GM12878 (cell line): ENCODE results near the gene EFCAB8. TPM values are rescaled to one million over a fixed set of nuclear protein-coding genes. Genes with fewer than 3 reads are reported as not detected.

Experiments used
- ATAC-seq: fragments of 200-7000 bp; cut with Tn5 transposase; 3 replicates; pipeline ENCODE4 v1.9.1; 2020; ENCODE audit warnings: mild to moderate bottlenecking, moderate library complexity
- BruUV-seq: library from RNA; stranded (reverse); fragments of 400-500 nt; replicated peaks from 2 replicates; lab custom pipeline; 2021; lab: Mats Ljungman, UMichigan
- CTCF ChIA-PET: fragments of 300-600 bp; sonication (Branson Sonifier 250); formaldehyde crosslinking; extraction: SDS; loops from one replicate; lab custom pipeline; 2021; ENCODE audit warnings: inconsistent platforms; lab: Yijun Ruan, JAX
- POLR2A ChIA-PET: fragments of 350-600 bp; formaldehyde crosslinking; extraction: SDS; loops from one replicate; lab custom pipeline; 2021; ENCODE audit warnings: inconsistent platforms; lab: Charles Lee
- RAD21 ChIA-PET: fragments of 300-600 bp; sonication (Branson Sonifier 250); formaldehyde crosslinking; loops from one replicate; lab custom pipeline; 2023; ENCODE audit warnings: antibody characterized with exemption; ENCODE audit not compliant: unreplicated experiment; lab: Charles Lee
- SMC1A ChIA-PET: fragments of 300-600 bp; sonication (Branson Sonifier 250); formaldehyde crosslinking; loops from one replicate; lab custom pipeline; 2023; ENCODE audit not compliant: unreplicated experiment, uncharacterized antibody; lab: Charles Lee
- DNase-seq: peaks from one replicate; pipeline ENCODE4 v3.0.0-alpha.2; 2011; ENCODE audit warnings: low read depth, low spot score
- FAIRE-seq: peaks from 3 replicates; lab custom pipeline; 2011; peaks lifted over from hg19 to GRCh38; lab: Jason Lieb, UNC
- H2AFZ ChIP-seq: 2 replicates; pipeline ENCODE4 v1.6.0; 2011; ENCODE audit warnings: low read depth, low read length, control low read depth; ENCODE audit not compliant: control insufficient read depth
- H3K27ac ChIP-seq: 2 replicates; pipeline ENCODE4 v1.5.1; 2011; ENCODE audit warnings: control low read depth; ENCODE audit not compliant: control insufficient read depth, insufficient read depth
- H3K27me3 ChIP-seq, 2 experiments: replicated peaks in 1 of 2; 2 replicates each; pipeline versions ENCODE4 v1.6.0 to v1.6.1; 2011; ENCODE audit warnings: low read length in 1 of 2; ENCODE audit not compliant: control insufficient read depth in 2 of 2, insufficient read depth in 2 of 2
- H3K36me3 ChIP-seq, 2 experiments: 2 replicates each; pipeline ENCODE4 v1.5.1; 2011; ENCODE audit warnings: low read length in 1 of 2; ENCODE audit not compliant: control insufficient read depth in 2 of 2, insufficient read depth in 2 of 2
- H3K4me1 ChIP-seq: 2 replicates; pipeline ENCODE4 v1.6.1; 2011; ENCODE audit warnings: mild to moderate bottlenecking, low read length, moderate library complexity, mixed read lengths; ENCODE audit not compliant: control insufficient read depth, insufficient read depth
- H3K4me2 ChIP-seq: 2 replicates; pipeline ENCODE4 v1.6.0; 2011; ENCODE audit warnings: control low read depth; ENCODE audit not compliant: control insufficient read depth, insufficient read depth
- H3K4me3 ChIP-seq: fragments of 200-600 bp; sonication (generic); 2 replicates; pipeline ENCODE4 v1.5.1; 2016
- H3K79me2 ChIP-seq: 2 replicates; pipeline ENCODE4 v1.6.0; 2011; ENCODE audit warnings: low read length; ENCODE audit not compliant: control insufficient read depth, insufficient read depth
- H3K9ac ChIP-seq: 2 replicates; pipeline ENCODE4 v1.8.0; 2011; ENCODE audit warnings: low read length, control low read depth, mixed read lengths; ENCODE audit not compliant: control insufficient read depth, insufficient read depth
- H3K9me3 ChIP-seq: replicated peaks from 3 replicates; pipeline ENCODE4 v1.5.1; 2011; ENCODE audit warnings: mild to moderate bottlenecking, low read length; ENCODE audit not compliant: control insufficient read depth, insufficient read depth
- H4K20me1 ChIP-seq: 2 replicates; pipeline ENCODE4 v1.6.0; 2011; ENCODE audit not compliant: control insufficient read depth, insufficient read depth
- BACH1 ChIP-seq: fragments of 450-650 bp; IDR thresholded peaks from 2 replicates; pipeline ENCODE4 v1.6.1; 2017; ENCODE audit warnings: mild to moderate bottlenecking, borderline replicate concordance
- CBX3 ChIP-seq: fragments of 200-600 bp; sonication (generic); IDR thresholded peaks from 2 replicates; pipeline ENCODE4 v1.6.1; 2016; ENCODE audit warnings: low read depth, borderline replicate concordance
- CBX5 ChIP-seq: sonication (generic); IDR thresholded peaks from 2 replicates; pipeline ENCODE4 v1.6.1; 2016; ENCODE audit warnings: low read depth, moderate library complexity, mild to moderate bottlenecking, inconsistent platforms
- CEBPB ChIP-seq, 2 experiments: fragments of 150-350 bp in 1 of 2; IDR thresholded peaks; 2 replicates each; pipeline ENCODE4 v1.6.1; 2012 to 2014; ENCODE audit warnings: low read depth in 2 of 2, low read length in 2 of 2, borderline replicate concordance in 1 of 2, inconsistent platforms in 1 of 2
- EED ChIP-seq: sonication (generic); IDR thresholded peaks from 2 replicates; pipeline ENCODE4 v1.6.1; 2016; ENCODE audit warnings: antibody characterized with exemption, low read depth
- EP300 ChIP-seq, 2 experiments: fragments of 150-350 bp in 1 of 2; IDR thresholded peaks; 2 replicates each; pipeline ENCODE4 v1.6.1; 2011 to 2012; ENCODE audit warnings: low read depth in 2 of 2, low read length in 2 of 2, borderline replicate concordance in 1 of 2, improper control_type of control experiment in 1 of 2, inconsistent platforms in 1 of 2; ENCODE audit not compliant: control insufficient read depth in 1 of 2
- HSF1 ChIP-seq: fragments of 150-350 bp; IDR thresholded peaks from 2 replicates; pipeline ENCODE4 v1.6.1; 2014; ENCODE audit warnings: mild to moderate bottlenecking, low read depth, low read length
- IKZF2 ChIP-seq, 2 experiments: fragments of 450-650 bp; IDR thresholded peaks; 2 replicates each; pipeline ENCODE4 v1.6.1; 2017; ENCODE audit warnings: mild to moderate bottlenecking in 2 of 2, moderate library complexity in 2 of 2
- IRF4 ChIP-seq: IDR thresholded peaks from 2 replicates; pipeline ENCODE4 v1.6.1; 2011; ENCODE audit warnings: low read depth, low read length
- NBN ChIP-seq: fragments of 450-650 bp; IDR thresholded peaks from 2 replicates; pipeline ENCODE4 v1.6.1; 2016
- POLR2AphosphoS5 ChIP-seq: IDR thresholded peaks from 2 replicates; pipeline ENCODE4 v1.6.1; 2011; ENCODE audit warnings: mild to moderate bottlenecking, low read length, inconsistent platforms
- STAT3 ChIP-seq: IDR thresholded peaks from 2 replicates; pipeline ENCODE4 v1.6.1; 2011; ENCODE audit warnings: low read depth, low read length, improper control_type of control experiment
- TARDBP ChIP-seq: IDR thresholded peaks from 2 replicates; pipeline ENCODE4 v1.6.1; 2016; ENCODE audit warnings: borderline replicate concordance
- ZNF274 ChIP-seq: IDR thresholded peaks from one replicate; pipeline ENCODE4 v1.8.0; 2011; ENCODE audit not compliant: insufficient read length, insufficient read depth
- ZNF622 ChIP-seq: fragments of 450-650 bp; IDR thresholded peaks from 2 replicates; pipeline ENCODE4 v1.6.1; 2017; ENCODE audit warnings: mild to moderate bottlenecking, inconsistent platforms
- WGBS: methylation state at CpG from one replicate; pipeline ENCODE4 v1.1.6; 2016; ENCODE audit warnings: low lambda C conversion rate; ENCODE audit not compliant: insufficient replicate concordance, insufficient coverage; ENCODE audit errors: missing lambda C conversion rate; 5-methylcytosine and 5-hydroxymethylcytosine counted together
- in situ Hi-C: fragments of 300-500 bp; cut with MboI; formaldehyde crosslinking; loops from 9 replicates; pipeline ENCODE4 v1.14.3; 2018; ENCODE audit warnings: mixed read lengths
- intact Hi-C: fragments of 100-400 bp; cut with micrococcal nuclease; formaldehyde crosslinking; loops from one replicate; pipeline ENCODE4 v1.14.2; 2022; ENCODE audit not compliant: unreplicated experiment
- polyA plus RNA-seq, 11 experiments: library from polyadenylated mRNA; depleted of rRNA in 4 of 11; unstranded in 6 of 11; stranded (reverse) in 5 of 11; fragments of >200 nt; fragmentation: Nextera tagmentation in 4 of 11; fragmentation: Illumina TruSeq in 1 of 11; extraction: Ambion mirVana in 4 of 11; extraction: Trizol in 1 of 11; gene quantifications; 1 replicate in 1 of 11; 2 replicates in 10 of 11; pipeline versions ENCODE4 v1.2.1 to v1.2.3, GENCODE V29; 2011 to 2016; ENCODE audit warnings: inconsistent platforms in 2 of 11, missing spikeins in 2 of 11, low read depth in 1 of 11
- total RNA-seq, 4 experiments: library from RNA; depleted of rRNA in 3 of 4; stranded (reverse); fragments of >200 nt in 3 of 4; fragmentation: Illumina TruSeq in 1 of 4; extraction: Trizol in 1 of 4; gene quantifications; 2 replicates each; pipeline versions ENCODE4 v1.2.1 to v1.2.3, GENCODE V29; 2013 to 2021
- TF ChIP-seq, protein P1 (sequence below): fragments of 450-650 bp; IDR thresholded peaks from 2 replicates; pipeline ENCODE4 v1.6.1; 2017; ENCODE audit warnings: mild to moderate bottlenecking, low read depth, inconsistent platforms; ENCODE audit not compliant: poor library complexity, severe bottlenecking
- TF ChIP-seq, protein P2 (sequence below): IDR thresholded peaks from 2 replicates; pipeline ENCODE4 v1.6.1; 2012; ENCODE audit warnings: mild to moderate bottlenecking, low read depth, low read length

The EFCAB8 gene
- total and polyA plus RNA-seq, 10 of the 15 experiments (the other 5 are each of a cell fraction or from before 2014, with no cell fraction given) = 0.04 to 0.18 (median 0.06) TPM; not detected in 4

GRCh38 chr20:32823078-32823477 lies 35.6 kb upstream of the EFCAB8 start:
- H3K4me3 ChIP-seq = 0 out of 2 replicates have a peak overlapping the region, but pooled peaks have one; percentile 32
- in situ Hi-C loops (no loop called here), intact Hi-C loops (no loop called here)
- H3K4me2 ChIP-seq = peak overlapping the region; percentile 43
- FAIRE-seq (no peak), ATAC-seq (no peak), DNase-seq (no peak)
- no peak overlapping the region for H2AFZ ChIP-seq
- peaks cover 10% of the 10 kb centered on the region for H4K20me1 ChIP-seq
- peaks cover 0 to 14% of the 10 kb centered on the region in 2 experiments; a peak in 3 of 4 replicates for H3K36me3 ChIP-seq
- ChIA-PET RAD21 (interaction anchor here (1.0 kb wide), 1 partner anchor 149 kb away, joined by 3 read pairs; no protein-coding TSS in a partner anchor), SMC1A (interaction anchor here (0.8 kb wide), 1 partner anchor 31 kb away, joined by 3 read pairs; no protein-coding TSS in a partner anchor), POLR2A (no interaction called here), CTCF (interaction anchor here (1.9 to 2.1 kb wide), 3 partner anchors 19 to 33 kb away, joined by 4 to 9 read pairs (median 6); no protein-coding TSS in a partner anchor)
- 97% methylated on average over 3 of the region's 3 CpGs for WGBS
- H3K27me3 ChIP-seq = no peaks in the 10 kb centered on the region
- H3K4me1 ChIP-seq = peaks cover 6% of the 10 kb centered on the region
- BruUV-seq = no TSS peak
- H3K79me2 ChIP-seq = peaks cover 63% of the 10 kb centered on the region
- H3K9ac ChIP-seq = no peak overlapping the region
- no peaks in the 10 kb centered on the region for H3K9me3 ChIP-seq
- H3K27ac ChIP-seq = no peak overlapping the region
- TF ChIP-seq EED = no peak
- TF ChIP-seq HSF1 = no peak
- TF ChIP-seq NBN = no peak
- TF ChIP-seq, protein P1, sequence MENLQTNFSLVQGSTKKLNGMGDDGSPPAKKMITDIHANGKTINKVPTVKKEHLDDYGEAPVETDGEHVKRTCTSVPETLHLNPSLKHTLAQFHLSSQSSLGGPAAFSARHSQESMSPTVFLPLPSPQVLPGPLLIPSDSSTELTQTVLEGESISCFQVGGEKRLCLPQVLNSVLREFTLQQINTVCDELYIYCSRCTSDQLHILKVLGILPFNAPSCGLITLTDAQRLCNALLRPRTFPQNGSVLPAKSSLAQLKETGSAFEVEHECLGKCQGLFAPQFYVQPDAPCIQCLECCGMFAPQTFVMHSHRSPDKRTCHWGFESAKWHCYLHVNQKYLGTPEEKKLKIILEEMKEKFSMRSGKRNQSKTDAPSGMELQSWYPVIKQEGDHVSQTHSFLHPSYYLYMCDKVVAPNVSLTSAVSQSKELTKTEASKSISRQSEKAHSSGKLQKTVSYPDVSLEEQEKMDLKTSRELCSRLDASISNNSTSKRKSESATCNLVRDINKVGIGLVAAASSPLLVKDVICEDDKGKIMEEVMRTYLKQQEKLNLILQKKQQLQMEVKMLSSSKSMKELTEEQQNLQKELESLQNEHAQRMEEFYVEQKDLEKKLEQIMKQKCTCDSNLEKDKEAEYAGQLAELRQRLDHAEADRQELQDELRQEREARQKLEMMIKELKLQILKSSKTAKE = no peak
- no peak for TF ChIP-seq ZNF622
- TF ChIP-seq, protein P2, sequence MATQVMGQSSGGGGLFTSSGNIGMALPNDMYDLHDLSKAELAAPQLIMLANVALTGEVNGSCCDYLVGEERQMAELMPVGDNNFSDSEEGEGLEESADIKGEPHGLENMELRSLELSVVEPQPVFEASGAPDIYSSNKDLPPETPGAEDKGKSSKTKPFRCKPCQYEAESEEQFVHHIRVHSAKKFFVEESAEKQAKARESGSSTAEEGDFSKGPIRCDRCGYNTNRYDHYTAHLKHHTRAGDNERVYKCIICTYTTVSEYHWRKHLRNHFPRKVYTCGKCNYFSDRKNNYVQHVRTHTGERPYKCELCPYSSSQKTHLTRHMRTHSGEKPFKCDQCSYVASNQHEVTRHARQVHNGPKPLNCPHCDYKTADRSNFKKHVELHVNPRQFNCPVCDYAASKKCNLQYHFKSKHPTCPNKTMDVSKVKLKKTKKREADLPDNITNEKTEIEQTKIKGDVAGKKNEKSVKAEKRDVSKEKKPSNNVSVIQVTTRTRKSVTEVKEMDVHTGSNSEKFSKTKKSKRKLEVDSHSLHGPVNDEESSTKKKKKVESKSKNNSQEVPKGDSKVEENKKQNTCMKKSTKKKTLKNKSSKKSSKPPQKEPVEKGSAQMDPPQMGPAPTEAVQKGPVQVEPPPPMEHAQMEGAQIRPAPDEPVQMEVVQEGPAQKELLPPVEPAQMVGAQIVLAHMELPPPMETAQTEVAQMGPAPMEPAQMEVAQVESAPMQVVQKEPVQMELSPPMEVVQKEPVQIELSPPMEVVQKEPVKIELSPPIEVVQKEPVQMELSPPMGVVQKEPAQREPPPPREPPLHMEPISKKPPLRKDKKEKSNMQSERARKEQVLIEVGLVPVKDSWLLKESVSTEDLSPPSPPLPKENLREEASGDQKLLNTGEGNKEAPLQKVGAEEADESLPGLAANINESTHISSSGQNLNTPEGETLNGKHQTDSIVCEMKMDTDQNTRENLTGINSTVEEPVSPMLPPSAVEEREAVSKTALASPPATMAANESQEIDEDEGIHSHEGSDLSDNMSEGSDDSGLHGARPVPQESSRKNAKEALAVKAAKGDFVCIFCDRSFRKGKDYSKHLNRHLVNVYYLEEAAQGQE = no peak
- no peak for TF ChIP-seq STAT3
- TF ChIP-seq ZNF274 = no peak
- no peak for TF ChIP-seq IRF4
- no peak for TF ChIP-seq POLR2AphosphoS5
- TF ChIP-seq CBX5 = no peak
- no peak for TF ChIP-seq CBX3
- no peak for TF ChIP-seq IKZF2 (IDR thresholded peaks at IDR 0.05)
- TF ChIP-seq CEBPB (IDR thresholded peaks at IDR 0.05; ENCODE audit: borderline replicate concordance in 1 of 2, low read depth in 2 of 2, low read length in 2 of 2) = no peak
- no peak for TF ChIP-seq EP300 (IDR thresholded peaks at IDR 0.05; ENCODE audit: borderline replicate concordance in 1 of 2, control insufficient read depth in 1 of 2, low read depth in 2 of 2, low read length in 2 of 2)
- no peak for TF ChIP-seq BACH1
- TF ChIP-seq TARDBP = no peak
